ENCODE results near the gene RENBP.

RENBP gene

DNA sequence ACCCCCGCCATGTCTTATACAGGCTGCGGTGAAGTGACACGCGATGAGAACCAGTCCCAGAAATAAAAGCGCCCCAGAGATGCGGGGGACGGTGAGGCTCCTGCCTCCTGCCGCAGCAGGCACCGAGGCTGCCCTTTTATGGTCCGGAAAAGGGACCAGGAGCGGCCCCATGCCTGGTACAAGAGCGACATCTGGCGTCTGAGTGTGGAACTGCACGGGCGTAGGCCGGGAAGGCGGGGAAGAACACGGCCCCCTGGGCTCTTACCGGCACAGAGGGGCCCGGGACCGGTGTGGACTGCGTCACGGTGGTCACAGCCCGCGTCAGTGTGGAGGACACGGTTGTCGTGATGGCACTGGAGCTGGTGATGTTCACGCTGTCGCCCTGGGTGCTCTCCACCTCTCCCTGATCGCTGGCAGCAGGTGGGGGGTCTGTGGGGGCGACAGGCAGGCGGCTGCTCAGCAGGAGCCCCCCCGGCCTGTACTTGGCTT, 8.9 kb upstream of the RENBP start:
- no peak for FAIRE-seq

- no peak for FAIRE-seq
Measured at GRCh38 chrX:153952373-153953026, 8.1 kb upstream of the RENBP start.

DNA sequence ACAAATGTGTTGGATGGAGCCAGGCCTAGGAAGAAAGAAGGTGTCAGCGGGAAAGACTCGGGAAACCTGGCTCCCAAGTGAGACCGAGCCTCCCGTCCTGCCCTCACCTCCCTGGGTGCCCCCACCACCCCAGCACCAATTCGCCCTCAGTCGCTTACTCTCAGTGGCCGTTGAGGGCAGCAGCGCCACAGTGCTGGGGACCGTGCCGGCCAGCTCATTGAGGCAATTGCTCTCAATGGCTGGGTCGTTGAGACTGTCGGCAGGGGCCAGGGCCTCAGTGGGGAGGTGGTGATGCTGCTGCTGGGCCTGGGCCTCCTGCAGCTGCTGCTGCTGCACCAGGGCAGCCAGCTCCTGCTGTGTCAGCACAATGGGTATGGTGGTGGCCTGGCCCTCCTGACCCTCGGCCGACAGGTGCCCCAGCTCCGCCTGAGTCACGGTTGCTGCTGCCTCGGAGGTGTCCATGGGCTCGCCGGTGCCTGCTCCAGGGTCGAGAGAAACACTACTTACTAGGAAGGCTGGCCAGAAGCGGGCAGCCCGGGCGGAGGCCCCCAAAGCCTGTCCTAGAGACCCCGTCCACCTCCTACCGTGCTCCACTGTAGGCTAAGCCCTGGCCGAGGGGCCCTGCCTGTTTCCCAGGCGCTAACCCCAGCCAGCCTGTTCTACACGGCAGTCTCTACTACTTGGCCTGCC, 7.4 kb upstream of the RENBP start:
- FAIRE-seq = no peak

- no peak for FAIRE-seq
Measured at GRCh38 chrX:153950127-153950526, 5.7 kb upstream of the RENBP start.

DNA sequence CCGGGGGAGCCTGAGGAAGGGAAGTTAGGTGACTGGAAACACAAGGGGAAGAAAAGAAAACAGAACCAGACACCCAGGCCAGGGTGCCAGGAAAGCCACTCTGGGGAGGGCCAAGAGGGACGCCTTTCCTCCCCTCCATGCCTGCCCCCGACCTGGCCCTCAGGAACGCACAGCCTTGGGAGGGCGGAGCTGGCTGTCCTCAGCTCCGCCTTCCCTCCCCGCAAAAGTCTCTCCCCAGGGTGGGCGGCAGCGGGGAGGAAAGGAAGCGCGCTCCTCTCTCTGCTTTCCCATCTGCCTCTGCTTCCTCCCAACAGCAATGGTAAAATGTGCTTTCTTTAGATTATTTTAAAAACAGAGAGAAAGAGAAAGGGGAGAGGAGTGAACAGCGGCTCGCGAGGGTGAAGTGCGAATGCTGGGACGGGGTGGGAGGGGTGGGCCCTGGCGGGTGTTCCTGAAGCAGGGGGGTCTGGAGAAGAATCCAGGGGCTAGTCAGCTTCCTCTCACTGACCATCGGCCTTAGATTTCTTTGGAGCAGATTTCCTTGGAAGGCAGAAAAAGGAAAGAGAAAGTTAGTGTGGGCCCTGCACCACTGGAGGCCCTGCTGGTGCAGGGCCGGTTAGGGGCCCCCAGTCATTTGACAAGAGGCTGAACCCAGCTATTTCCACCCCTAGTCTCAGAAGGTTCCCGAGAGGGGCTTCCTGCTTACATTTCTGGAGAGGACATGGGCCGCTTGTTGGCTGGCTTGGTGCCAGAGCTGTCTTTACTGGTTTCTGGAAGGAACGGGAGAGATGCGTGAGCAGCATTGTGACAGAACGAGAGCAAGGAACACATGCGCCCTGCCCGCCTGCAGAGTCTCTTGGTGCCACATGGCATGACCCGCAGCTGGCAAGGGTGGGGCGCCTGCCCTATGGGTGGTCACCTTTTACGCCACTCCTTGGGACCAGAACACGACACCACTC, 4.7 kb upstream of the RENBP start:
- FAIRE-seq = no peak

GRCh38 chrX:153948002-153948466, 3.6 kb upstream of the RENBP start:
- FAIRE-seq = no peak

- FAIRE-seq = peak; percentile 46
Measured at GRCh38 chrX:153947009-153947769, 2.7 kb upstream of the RENBP start.

- no peak for FAIRE-seq
Measured at GRCh38 chrX:153945956-153946943, 1.8 kb upstream of the RENBP start.

GRCh38 chrX:153944800-153945150, 332 bp upstream of the RENBP start:
- no peak for FAIRE-seq

- FAIRE-seq = no peak
Measured at GRCh38 chrX:153941336-153942252, 2.8 kb downstream of the RENBP start.

- no peak for FAIRE-seq
Measured at GRCh38 chrX:153939573-153939972, 4.9 kb downstream of the RENBP start.

DNA sequence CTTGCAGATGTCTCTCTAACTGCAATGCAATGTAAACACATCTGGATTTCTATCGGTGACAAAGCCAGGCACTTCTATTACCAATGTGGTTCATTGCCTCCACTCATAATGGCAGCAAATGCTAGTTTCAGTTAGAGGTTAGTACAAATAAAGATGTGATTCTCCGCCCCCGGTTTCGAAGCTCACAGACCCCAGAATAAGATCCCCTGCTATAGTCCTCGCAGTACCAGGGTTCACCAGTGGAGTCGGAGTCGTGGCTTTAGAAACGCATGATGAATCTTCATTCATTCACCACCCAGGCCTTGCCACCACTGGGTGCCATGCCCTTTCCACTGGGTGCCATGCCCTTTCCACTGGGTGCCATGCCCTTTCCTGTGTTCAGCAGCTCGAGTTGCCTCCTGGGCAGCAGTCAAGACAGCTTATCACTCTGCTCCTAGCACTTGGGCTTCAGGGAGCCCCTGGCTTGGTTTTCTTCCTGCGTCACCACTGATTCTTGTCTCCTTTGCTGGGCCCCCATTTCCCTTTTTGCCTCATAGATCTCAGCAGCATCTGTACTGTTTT, 6.1 kb downstream of the RENBP start:
- no peak for FAIRE-seq

DNA sequence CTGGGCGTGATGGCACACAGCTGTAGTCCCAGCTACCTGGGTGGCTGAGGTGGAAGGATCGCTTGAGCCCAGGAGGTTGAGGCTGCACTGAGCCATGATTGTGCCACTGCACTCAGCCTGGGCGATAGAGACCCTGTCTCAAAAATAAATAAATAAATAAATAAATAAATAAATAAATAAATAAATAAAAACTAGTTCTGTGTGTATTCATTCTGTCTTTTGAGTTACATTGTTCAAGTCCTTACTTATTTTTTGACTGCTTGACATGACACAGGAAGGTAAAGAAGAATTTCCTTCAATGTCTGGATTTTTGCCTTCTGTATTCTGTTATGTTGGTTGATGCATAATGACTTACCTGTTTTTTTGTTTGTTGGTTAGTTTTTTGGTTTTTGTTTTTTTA, 7.4 kb downstream of the RENBP start:
- FAIRE-seq = no peak

DNA sequence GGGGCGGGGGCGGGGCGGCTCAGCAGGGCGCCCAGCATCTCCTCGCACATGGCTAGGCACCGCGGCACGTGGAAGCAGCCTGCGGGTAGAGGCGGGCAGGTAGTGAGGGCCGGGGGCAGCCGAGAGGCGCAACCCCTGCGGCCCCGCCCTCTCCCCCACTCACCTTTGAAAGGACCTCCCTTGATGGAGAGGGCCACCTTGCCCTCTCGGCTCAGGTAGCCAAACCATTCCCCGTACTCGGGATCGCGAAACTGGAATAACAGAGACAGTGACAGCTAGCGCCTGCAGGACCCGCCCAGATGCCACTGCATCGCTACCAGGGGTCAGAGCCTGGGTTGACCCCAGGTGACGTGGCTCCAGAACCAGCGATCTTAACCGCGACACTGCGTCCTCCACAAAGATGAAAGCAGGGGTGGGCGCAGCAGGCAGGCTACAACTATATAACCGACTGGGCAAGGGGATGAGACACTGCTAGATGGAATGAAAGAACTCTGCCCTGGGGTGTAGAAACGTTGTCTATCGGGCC, 9.1 kb downstream of the RENBP start:
- FAIRE-seq = no peak

- no peak for FAIRE-seq
Measured at GRCh38 chrX:153934762-153935325, 9.6 kb downstream of the RENBP start, which contains the start of gene NAA10. Gene NAA10, minus strand, starts transcription at chrX:153935037. Its CDS starts 133 bp downstream, at chrX:153934904.

DNA sequence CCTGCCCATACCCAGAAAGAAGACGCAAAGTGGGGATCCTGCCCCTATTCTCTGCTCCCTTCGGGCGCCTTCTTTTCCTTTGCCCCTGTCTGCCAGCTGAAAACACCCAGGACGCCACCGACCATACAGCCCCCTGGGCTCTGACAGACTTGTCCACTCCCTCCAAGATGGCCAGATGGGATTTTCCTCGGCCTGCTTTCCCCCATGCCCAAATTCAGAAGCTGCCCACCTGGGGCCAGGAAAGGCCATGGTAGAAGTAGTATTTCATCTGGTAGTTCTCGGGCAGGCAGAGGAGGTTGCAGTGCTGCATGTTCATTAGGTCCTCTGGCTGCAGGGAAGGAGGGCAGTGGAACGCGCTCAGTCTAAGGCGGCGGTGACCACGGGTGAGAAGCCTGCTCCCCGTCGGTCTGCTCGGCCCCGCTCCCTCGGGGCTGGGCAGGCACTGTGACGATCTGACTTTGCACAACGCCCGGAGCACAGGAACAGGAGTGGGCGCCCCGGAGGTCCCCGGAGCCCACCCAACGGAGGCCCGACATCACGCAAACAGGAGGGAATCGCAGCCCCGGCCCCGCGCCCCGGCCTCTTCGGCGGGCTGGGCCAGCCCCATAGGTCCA, 10.2 kb downstream of the RENBP start:
- FAIRE-seq = no peak

DNA sequence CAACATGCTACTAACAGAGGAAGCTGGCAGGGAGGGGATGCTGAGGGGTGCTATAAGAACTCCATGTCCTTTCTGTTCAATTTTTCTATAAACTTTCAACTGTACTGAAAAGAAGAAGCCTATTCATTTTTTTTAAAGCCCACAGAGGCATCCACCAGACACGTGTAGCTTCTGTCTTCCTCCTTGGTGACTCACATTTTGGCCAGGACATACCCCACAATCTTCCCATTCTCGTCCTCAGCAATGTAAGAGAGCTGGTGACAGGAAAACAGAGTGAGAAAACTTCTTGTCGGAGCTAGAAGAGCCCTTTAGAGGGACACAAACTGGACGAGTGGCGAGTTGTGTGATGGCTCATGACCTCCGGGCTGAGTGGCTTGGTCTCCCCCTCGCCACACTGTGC, 10.7 kb downstream of the RENBP start:
- no peak for FAIRE-seq

- no peak for FAIRE-seq
Measured at GRCh38 chrX:153932220-153932915, 12.1 kb downstream of the RENBP start.
